ENCODE measurements around the gene POC5. TPM values are rescaled to one million over a fixed set of nuclear protein-coding genes. Genes with fewer than 3 reads are reported as not detected.

Gene POC5
- total RNA-seq (2022; extraction: Qiagen RNA extraction; ENCODE audit: low read depth) = 8.7 to 12.8 TPM (median 10.2 TPM) in 5 replicates

GRCh38 chr5:75717082-75717922 lies at the start of gene POC5:
POC5 (minus strand) TSS chr5:75717437; CDS start chr5:75712937, 4,500 bp downstream.

Other genes with a start within 250 kb of the POC5 start
- gene CERT1, start 205.8 kb downstream of the POC5 start, total RNA-seq (2022; extraction: Qiagen RNA extraction; ENCODE audit: low read depth) = 23.2 to 32.5 TPM (median 27.8 TPM) in 5 replicates
- 8.3 to 14.0 TPM (median 11.7 TPM) in 5 replicates for gene POLK, start 205.5 kb downstream of the POC5 start, total RNA-seq (2022; extraction: Qiagen RNA extraction; ENCODE audit: low read depth)
- gene ANKDD1B, start 106.0 kb downstream of the POC5 start, total RNA-seq (2022; extraction: Qiagen RNA extraction; ENCODE audit: low read depth) = 0.06 to 0.11 TPM (median 0.08 TPM) in 3 of 5 replicates, not detected in the others